ENCODE data around the gene RPP30. TPM values are rescaled to one million over a fixed set of nuclear protein-coding genes. Genes with fewer than 3 reads are reported as not detected.

RPP30 gene
- total and polyA plus RNA-seq, 9 of the 15 experiments (the other 6 are each of a cell fraction or from before 2014, with no cell fraction given): 37.3 to 170 (median 69.1) TPM

DNA sequence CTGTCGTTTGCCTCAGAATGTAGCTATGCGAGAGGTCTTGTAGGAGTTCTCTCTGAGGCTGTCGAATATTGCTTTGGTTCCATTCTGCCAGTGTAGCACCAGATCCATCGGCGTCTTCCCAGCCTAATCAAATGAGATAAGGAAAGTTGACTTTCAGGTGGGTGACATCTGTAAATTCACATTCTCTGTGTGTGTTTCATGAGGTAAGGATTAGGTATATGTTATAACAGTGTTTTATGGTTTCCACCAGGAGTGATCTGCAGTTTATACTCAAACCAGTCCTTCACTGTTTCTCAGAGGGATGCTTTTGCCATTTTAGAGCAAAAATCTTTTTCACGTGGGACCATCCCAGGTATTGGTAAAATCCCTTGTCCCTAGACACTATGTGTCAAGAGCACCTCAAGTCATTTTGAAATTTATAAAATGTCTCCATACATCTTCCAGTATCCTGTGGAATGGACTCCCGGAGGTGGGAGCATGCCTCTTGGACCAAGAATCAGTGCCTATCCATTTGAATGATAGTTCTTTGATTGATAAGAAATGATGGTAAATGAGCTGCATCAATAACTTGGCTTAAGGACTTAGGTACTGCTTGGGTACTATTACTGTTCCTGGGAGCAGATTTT is 41.2 kb downstream of the RPP30 start:
- no peak overlapping the region for H3K9ac ChIP-seq (ENCODE audit: insufficient read depth in 1 of 2, low read depth in 2 of 2, low read length in 2 of 2)
- POLR2A ChIA-PET: no interaction called here
- ATAC-seq (no peak), DNase-seq (ENCODE audit: extremely low read depth in 1 of 4, low spot score in 3 of 4) (no peak), FAIRE-seq (no peak)
- no peaks in the 10 kb centered on the region for H3K9me3 ChIP-seq (replicated peaks; ENCODE audit: control insufficient read depth, insufficient read depth, low read depth, low read length)
- H3K27ac ChIP-seq (ENCODE audit: extremely low read depth, low read depth, low read length): no peak overlapping the region
- H3K36me3 ChIP-seq (ENCODE audit: control insufficient read depth, insufficient read depth, low read length): no peaks in the 10 kb centered on the region
- no peaks in the 10 kb centered on the region for H3K79me2 ChIP-seq (ENCODE audit: control insufficient read depth, insufficient read depth, low read length)
- H2AFZ ChIP-seq (ENCODE audit: low read depth, low read length): no peak overlapping the region
- H3K27me3 ChIP-seq (ENCODE audit: control insufficient read depth in 2 of 2, insufficient read depth in 2 of 2, low read length in 2 of 2): peaks cover 4 to 5% of the 10 kb centered on the region in 2 experiments; a peak in 2 of 5 replicates
- 24% methylated on average over 6 of the region's 7 CpGs for WGBS (ENCODE audit: insufficient coverage, low coverage, missing lambda C conversion rate)
- H3K4me3 ChIP-seq: no peak overlapping the region
- H3K4me1 ChIP-seq (replicated peaks in 1 of 2; ENCODE audit: control insufficient read depth in 2 of 2, insufficient read depth in 2 of 2, low read length in 2 of 2): no peaks in the 10 kb centered on the region; a peak in 1 of 5 replicates
- no peaks in the 10 kb centered on the region for H3K9me1 ChIP-seq (ENCODE audit: control insufficient read depth, insufficient read depth, low read length)
- H3K4me2 ChIP-seq (ENCODE audit: insufficient read depth, low read length): no peak overlapping the region
- BruUV-seq (replicated peaks): no TSS peak
- no peaks in the 10 kb centered on the region for H4K20me1 ChIP-seq (replicated peaks; ENCODE audit: control insufficient read depth, insufficient read depth, low read length)
- CTCF ChIA-PET (ENCODE audit: low intra/inter-chr PET ratio): interaction anchor here (0.9 kb wide), 1 partner anchor 94 kb away, joined by 3 read pairs; no protein-coding TSS in a partner anchor
- intact Hi-C loops (cut with micrococcal nuclease): no loop called here
- in situ Hi-C loops (cut with MboI): loop anchor here (25.0 kb wide), 1 partner anchor 999 kb away; the partner anchor contains the start of genes BTAF1 and FGFBP3
- no peak for TF ChIP-seq SRSF1 (IDR thresholded peaks at IDR 0.05; ENCODE audit: low read depth, low read length)
- TF ChIP-seq, protein P1, sequence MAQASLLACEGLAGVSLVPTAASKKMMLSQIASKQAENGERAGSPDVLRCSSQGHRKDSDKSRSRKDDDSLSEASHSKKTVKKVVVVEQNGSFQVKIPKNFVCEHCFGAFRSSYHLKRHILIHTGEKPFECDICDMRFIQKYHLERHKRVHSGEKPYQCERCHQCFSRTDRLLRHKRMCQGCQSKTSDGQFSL (CRISPR knock-in tag; IDR thresholded peaks at IDR 0.05): no peak
- TF ChIP-seq, protein P1 (tag; IDR thresholded peaks at IDR 0.05): no peak
- no peak for TF ChIP-seq JUNB (CRISPR knock-in tag; conservative IDR thresholded peaks at IDR 0.05)
- TF ChIP-seq TCF7 (IDR thresholded peaks at IDR 0.05; ENCODE audit: borderline replicate concordance): no peak
- no peak for TF ChIP-seq HNRNPK (IDR thresholded peaks at IDR 0.05; ENCODE audit: low read depth, low read length, poor library complexity, severe bottlenecking)
- TF ChIP-seq, protein P2, sequence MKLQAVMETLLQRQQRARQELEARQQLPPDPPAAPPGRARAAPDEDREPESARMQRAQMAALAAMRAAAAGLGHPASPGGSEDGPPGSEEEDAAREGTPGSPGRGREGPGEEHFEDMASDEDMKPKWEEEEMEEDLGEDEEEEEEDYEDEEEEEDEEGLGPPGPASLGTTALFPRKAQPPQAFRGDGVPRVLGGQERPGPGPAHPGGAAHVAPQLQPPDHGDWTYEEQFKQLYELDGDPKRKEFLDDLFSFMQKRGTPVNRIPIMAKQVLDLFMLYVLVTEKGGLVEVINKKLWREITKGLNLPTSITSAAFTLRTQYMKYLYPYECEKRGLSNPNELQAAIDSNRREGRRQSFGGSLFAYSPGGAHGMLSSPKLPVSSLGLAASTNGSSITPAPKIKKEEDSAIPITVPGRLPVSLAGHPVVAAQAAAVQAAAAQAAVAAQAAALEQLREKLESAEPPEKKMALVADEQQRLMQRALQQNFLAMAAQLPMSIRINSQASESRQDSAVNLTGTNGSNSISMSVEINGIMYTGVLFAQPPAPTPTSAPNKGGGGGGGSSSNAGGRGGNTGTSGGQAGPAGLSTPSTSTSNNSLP (IDR thresholded peaks at IDR 0.05; ENCODE audit: borderline replicate concordance, low read depth, low read length): no peak
- no peak for TF ChIP-seq FOXA3 (CRISPR knock-in tag; conservative IDR thresholded peaks at IDR 0.05 in 1 of 2, IDR thresholded peaks at IDR 0.05 in 1 of 2)
- TF ChIP-seq POLR2AphosphoS5 (IDR thresholded peaks at IDR 0.05; ENCODE audit: control insufficient read depth, insufficient read depth, low read depth, low read length): no peak
- TF ChIP-seq NELFE (IDR thresholded peaks at IDR 0.05; ENCODE audit: insufficient read depth, insufficient read length): no peak
- TF ChIP-seq, protein P3, sequence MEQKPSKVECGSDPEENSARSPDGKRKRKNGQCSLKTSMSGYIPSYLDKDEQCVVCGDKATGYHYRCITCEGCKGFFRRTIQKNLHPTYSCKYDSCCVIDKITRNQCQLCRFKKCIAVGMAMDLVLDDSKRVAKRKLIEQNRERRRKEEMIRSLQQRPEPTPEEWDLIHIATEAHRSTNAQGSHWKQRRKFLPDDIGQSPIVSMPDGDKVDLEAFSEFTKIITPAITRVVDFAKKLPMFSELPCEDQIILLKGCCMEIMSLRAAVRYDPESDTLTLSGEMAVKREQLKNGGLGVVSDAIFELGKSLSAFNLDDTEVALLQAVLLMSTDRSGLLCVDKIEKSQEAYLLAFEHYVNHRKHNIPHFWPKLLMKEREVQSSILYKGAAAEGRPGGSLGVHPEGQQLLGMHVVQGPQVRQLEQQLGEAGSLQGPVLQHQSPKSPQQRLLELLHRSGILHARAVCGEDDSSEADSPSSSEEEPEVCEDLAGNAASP (IDR thresholded peaks at IDR 0.05): no peak
- no peak for TF ChIP-seq FOXP1 (CRISPR knock-in tag; IDR thresholded peaks at IDR 0.05)
- no peak for TF ChIP-seq KLF13 (tag; IDR thresholded peaks at IDR 0.05; ENCODE audit: borderline replicate concordance, low read depth)
- TF ChIP-seq, protein P4, sequence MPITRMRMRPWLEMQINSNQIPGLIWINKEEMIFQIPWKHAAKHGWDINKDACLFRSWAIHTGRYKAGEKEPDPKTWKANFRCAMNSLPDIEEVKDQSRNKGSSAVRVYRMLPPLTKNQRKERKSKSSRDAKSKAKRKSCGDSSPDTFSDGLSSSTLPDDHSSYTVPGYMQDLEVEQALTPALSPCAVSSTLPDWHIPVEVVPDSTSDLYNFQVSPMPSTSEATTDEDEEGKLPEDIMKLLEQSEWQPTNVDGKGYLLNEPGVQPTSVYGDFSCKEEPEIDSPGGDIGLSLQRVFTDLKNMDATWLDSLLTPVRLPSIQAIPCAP (CRISPR knock-in tag; IDR thresholded peaks at IDR 0.05; ENCODE audit: borderline replicate concordance): no peak
- no peak for TF ChIP-seq TBP (optimal IDR thresholded peaks at IDR 0.05; ENCODE audit: low read depth, low read length)
- no peak for TF ChIP-seq STAT5A (IDR thresholded peaks at IDR 0.05; ENCODE audit: borderline replicate concordance, low read length)

All from K562 (cell line).